A549 treated with ZK216348 at 1 μM for 4 hours (cell line): Measurements from ENCODE around the gene ZZZ3. TPM values are rescaled to one million over a fixed set of nuclear protein-coding genes. Genes with fewer than 3 reads are reported as not detected.

ENCODE experiments used
- total RNA-seq: library from RNA; stranded (reverse); fragments of 200-300 nt; extraction: Qiagen RNA extraction; gene quantifications from 5 replicates; pipeline ENCODE4 v1.2.3, GENCODE V29; 2022; ENCODE audit warnings: low read depth

The ZZZ3 gene
- total RNA-seq = 13.9 to 21.9 TPM (median 15.8 TPM) in 5 replicates

DNA sequence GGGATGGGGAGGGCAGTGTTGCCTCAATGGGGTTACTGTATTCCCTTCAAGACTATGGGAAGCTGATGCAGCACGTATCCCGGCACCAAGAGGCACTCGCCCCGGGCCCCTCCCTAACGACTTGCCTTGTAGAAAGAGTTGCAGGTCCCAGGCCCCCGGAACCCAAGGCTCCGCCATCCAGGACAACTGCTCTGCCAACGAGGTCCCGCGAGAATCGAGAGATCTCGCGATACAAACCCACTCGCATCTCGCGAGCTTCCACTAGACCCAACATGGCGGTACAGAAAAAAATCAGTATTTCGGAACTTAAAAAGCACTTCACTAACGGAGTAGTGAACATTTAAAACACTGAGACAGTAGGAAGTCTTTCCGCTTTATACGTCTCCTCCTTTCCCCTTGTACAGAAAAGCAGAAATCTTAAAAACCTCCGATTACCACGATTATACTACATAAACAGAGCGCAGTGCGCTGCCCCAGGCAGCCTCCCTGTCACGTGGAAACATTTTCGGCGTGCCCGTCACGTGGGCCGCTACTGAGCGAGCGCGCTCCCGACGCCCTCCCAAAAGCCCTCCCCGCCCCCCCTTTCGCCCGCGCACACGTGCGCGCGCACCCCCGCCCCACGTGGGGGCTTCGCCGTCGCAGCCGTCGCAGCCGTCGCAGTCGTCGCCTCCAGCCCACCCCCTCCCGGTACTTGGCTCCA lies at the start of gene ZZZ3:
TSS of gene ZZZ3 (minus strand) at position 199 of the 700 bp plus-strand sequence. CDS start 49,304 bp downstream, outside the sequence.

Other genes with a start within 250 kb of the ZZZ3 start
- gene USP33, start 77.2 kb upstream of the ZZZ3 start, total RNA-seq = 12.3 to 19.5 TPM (median 18.6 TPM) in 5 replicates
- gene MIGA1, start 97.0 kb upstream of the ZZZ3 start, total RNA-seq = 3.5 to 7.8 TPM (median 6.5 TPM) in 5 replicates
- 5.0 to 15.4 TPM (median 7.0 TPM) in 5 replicates for gene NEXN, start 206.0 kb upstream of the ZZZ3 start, total RNA-seq